IgD-negative memory B cell (primary cell): Measurements from ENCODE around the gene TMPRSS2. TPM values are rescaled to one million over a fixed set of nuclear protein-coding genes. Genes with fewer than 3 reads are reported as not detected.

Experiments
- H3K27ac Mint-ChIP-seq, 3 donors: one replicate each; pipeline ENCODE4 v1.8.0; 2020 to 2022; ENCODE audit warnings: mild to moderate bottlenecking in 3 of 3, mixed read lengths in 3 of 3, moderate library complexity in 1 of 3
- H3K27me3 Mint-ChIP-seq: one replicate; pipeline ENCODE4 v1.8.0; 2021; ENCODE audit warnings: mixed read lengths
- H3K36me3 Mint-ChIP-seq: one replicate; pipeline ENCODE4 v1.8.0; 2020; ENCODE audit warnings: mild to moderate bottlenecking, mixed read lengths
- H3K4me1 Mint-ChIP-seq, 3 donors: one replicate each; pipeline ENCODE4 v1.8.0; 2020 to 2022; ENCODE audit warnings: mixed read lengths in 3 of 3, mild to moderate bottlenecking in 1 of 3
- H3K4me3 Mint-ChIP-seq, 4 donors: one replicate each; pipeline ENCODE4 v1.8.0; 2020 to 2022; ENCODE audit warnings: mild to moderate bottlenecking in 4 of 4, mixed read lengths in 4 of 4, moderate library complexity in 3 of 4
- H3K9me3 Mint-ChIP-seq, 3 donors: one replicate each; pipeline ENCODE4 v1.8.0; 2020 to 2021; ENCODE audit warnings: mixed read lengths in 3 of 3, mild to moderate bottlenecking in 1 of 3
- polyA plus RNA-seq: library from polyadenylated mRNA; unstranded; fragments of 300-500 nt; fragmentation: Illumina TruSeq; gene quantifications from one replicate; pipeline ENCODE4 v1.2.3, GENCODE V29; 2021

The TMPRSS2 gene
- polyA plus RNA-seq, 1 donor from 2014 or later, result not detected

DNA sequence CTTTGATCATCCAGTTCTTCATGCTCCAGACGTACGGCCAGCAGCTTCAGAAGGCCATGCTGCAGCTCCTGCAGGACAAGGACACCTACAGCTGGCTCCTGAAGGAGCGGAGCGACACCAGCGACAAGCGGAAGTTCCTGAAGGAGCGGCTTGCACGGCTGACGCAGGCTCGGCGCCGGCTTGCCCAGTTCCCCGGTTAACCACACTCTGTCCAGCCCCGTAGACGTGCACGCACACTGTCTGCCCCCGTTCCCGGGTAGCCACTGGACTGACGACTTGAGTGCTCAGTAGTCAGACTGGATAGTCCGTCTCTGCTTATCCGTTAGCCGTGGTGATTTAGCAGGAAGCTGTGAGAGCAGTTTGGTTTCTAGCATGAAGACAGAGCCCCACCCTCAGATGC is 49.4 kb downstream of the TMPRSS2 start:
- H3K4me3 Mint-ChIP-seq, result no peak overlapping the region
- no peaks in the 10 kb centered on the region for H3K27me3 Mint-ChIP-seq
- H3K27ac Mint-ChIP-seq, result peak overlapping the region in 1 of 3 donors; percentile 33
- peaks cover 12 to 19% (median 19%) of the 10 kb centered on the region in 3 donors for H3K4me1 Mint-ChIP-seq
- peaks cover 0 to under 1% (median 0%) of the 10 kb centered on the region in 3 donors for H3K9me3 Mint-ChIP-seq
- peaks cover 4% of the 10 kb centered on the region for H3K36me3 Mint-ChIP-seq

DNA sequence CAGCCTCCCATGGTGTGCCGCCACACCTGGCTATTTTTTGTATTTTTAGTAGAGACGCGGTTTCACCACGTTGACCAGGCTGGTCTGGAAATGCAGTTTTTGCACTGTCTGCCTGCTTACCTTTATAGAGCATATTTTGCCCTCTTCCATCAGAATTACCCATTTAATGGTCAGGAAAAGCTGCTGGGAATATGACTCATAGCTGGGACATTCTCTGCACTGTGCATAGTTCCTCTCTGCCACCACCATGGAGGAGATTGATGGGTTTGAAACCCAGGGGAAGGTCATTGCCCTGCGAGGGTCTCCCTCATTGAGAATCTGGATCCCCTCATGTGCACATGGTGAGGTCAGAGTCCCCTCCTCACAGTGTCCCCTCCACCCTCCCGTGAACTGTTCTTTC is 49.8 kb downstream of the TMPRSS2 start:
- Mint-ChIP-seq H3K36me3 (peaks cover 8% of the 10 kb centered on the region), H3K4me1 (peaks cover 12 to 21% (median 19%) of the 10 kb centered on the region in 3 donors), H3K9me3 (no peaks in the 10 kb centered on the region), H3K4me3 (no peak overlapping the region), H3K27me3 (no peaks in the 10 kb centered on the region), H3K27ac (peak overlapping the region in 1 of 3 donors; percentile 33)

DNA sequence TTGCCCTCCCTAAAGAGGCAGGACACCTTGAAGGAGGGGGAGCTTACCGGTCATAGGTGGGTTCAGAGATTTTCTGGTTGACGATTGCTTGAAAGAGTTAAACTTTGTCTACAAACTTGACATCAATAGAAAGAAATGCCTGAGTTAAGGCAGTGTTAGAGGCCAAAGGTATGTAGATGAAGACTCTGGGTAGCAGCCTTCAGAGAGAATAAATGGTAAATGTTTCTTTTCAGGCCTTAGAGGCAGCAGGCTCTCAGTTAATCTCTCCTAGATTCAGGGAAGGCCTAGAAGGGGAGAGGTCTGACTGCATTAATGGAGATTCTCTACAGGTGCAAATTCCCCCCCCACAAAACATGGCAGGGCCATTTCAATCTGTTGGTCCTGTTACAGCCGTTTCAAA is 54.2 kb downstream of the TMPRSS2 start:
- H3K4me3 Mint-ChIP-seq, result no peak overlapping the region
- H3K27me3 Mint-ChIP-seq, result no peaks in the 10 kb centered on the region
- H3K27ac Mint-ChIP-seq, result no peak overlapping the region
- no peaks in the 10 kb centered on the region for H3K9me3 Mint-ChIP-seq
- H3K36me3 Mint-ChIP-seq, result peaks cover 6% of the 10 kb centered on the region
- H3K4me1 Mint-ChIP-seq, result peaks cover 0 to 3% (median 0%) of the 10 kb centered on the region in 3 donors

GRCh38 chr21:41453198-41453597 is 54.8 kb downstream of the TMPRSS2 start:
- Mint-ChIP-seq H3K4me1 (peaks cover 0 to 3% (median 0%) of the 10 kb centered on the region in 3 donors), H3K36me3 (peaks cover 6% of the 10 kb centered on the region), H3K9me3 (no peaks in the 10 kb centered on the region), H3K4me3 (no peak overlapping the region), H3K27ac (no peak overlapping the region), H3K27me3 (no peaks in the 10 kb centered on the region)

DNA sequence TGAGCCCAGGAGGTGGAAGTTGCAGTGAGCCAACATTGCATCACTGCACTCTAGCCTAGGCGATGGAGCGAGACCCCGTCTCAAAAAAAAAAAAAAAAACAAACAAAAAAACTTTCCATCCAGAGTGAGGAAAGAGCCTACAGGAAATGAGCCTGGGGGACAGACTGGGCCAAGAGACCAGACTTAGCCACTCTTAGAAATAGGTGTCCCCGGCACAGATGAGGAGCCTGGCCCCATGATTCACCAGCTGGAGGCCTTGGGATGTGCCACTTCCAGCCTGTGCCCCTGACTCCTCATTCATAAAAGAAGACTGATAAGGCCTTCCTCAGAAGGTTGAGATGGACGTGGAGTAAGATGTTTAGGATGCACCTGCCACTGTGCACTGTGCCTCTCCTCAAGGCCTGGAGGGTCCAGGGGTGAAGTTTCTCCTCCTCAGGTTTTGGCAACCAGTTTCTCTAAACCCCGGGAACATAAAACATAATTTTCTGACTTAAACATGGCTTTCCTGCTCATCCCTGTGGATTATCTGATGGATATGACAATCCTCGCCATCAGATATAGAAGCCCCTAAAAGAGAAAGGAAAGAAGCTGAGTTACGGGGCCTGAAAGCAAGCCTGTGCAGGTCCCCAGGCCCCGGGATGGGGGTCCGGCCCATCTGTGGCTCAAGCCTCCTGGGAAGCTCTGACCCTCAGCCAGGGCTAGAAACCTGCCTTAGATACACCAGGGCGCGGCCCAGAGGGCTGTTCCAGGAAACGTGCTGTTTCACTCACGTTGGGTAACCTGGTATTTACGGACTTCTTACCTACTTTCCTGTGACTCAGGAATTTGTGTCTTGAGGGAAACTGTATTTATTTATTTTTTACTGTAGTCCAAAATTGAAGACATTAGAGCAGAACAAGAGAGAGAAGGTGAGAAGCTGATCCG is 55.9 kb downstream of the TMPRSS2 start:
- H3K27ac Mint-ChIP-seq, result peak overlapping the region in 1 of 3 donors; percentile 31
- no peaks in the 10 kb centered on the region for H3K9me3 Mint-ChIP-seq
- no peak overlapping the region for H3K4me3 Mint-ChIP-seq
- H3K4me1 Mint-ChIP-seq, result peaks cover 0 to 3% (median 0%) of the 10 kb centered on the region in 3 donors
- no peaks in the 10 kb centered on the region for H3K27me3 Mint-ChIP-seq
- H3K36me3 Mint-ChIP-seq, result peaks cover 6% of the 10 kb centered on the region

DNA sequence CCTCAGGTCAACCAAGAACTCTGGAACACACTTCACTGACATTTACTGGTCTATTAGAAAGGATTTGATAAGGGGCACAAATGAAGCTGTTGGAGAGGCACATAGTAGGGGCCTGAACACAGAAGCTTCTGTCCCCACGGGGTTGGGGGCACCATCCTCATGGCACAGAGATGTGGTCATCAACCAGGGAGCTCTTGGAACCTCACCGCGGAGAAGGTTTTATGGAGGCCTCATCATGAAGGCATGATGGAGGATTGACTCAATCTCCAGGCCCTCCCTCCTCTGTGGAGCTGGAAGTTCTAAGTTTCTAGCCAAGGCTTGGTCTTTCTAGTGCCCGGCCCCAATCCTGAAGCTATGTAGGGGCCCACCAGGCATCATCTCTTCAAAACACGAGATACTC is 58.3 kb downstream of the TMPRSS2 start:
- no peak overlapping the region for H3K27ac Mint-ChIP-seq
- no peak overlapping the region for H3K4me3 Mint-ChIP-seq
- H3K4me1 Mint-ChIP-seq, result peaks cover 0 to 3% (median 0%) of the 10 kb centered on the region in 3 donors
- H3K27me3 Mint-ChIP-seq, result no peaks in the 10 kb centered on the region
- H3K36me3 Mint-ChIP-seq, result peaks cover 9% of the 10 kb centered on the region
- H3K9me3 Mint-ChIP-seq, result no peaks in the 10 kb centered on the region

- Mint-ChIP-seq H3K27ac (peak overlapping the region in 1 of 3 donors; percentile 65), H3K36me3 (peaks cover 3% of the 10 kb centered on the region), H3K4me3 (no peak overlapping the region), H3K27me3 (no peaks in the 10 kb centered on the region), H3K9me3 (no peaks in the 10 kb centered on the region), H3K4me1 (no peaks in the 10 kb centered on the region)
Observed at GRCh38 chr21:41447356-41447755, 60.6 kb downstream of the TMPRSS2 start.

GRCh38 chr21:41446586-41446985 is 61.4 kb downstream of the TMPRSS2 start:
- peaks cover 6% of the 10 kb centered on the region for H3K36me3 Mint-ChIP-seq
- H3K4me3 Mint-ChIP-seq, result no peak overlapping the region
- H3K9me3 Mint-ChIP-seq, result no peaks in the 10 kb centered on the region
- H3K27ac Mint-ChIP-seq, result no peak overlapping the region
- H3K4me1 Mint-ChIP-seq, result no peaks in the 10 kb centered on the region
- H3K27me3 Mint-ChIP-seq, result no peaks in the 10 kb centered on the region

- Mint-ChIP-seq H3K4me3 (no peak overlapping the region), H3K9me3 (no peaks in the 10 kb centered on the region), H3K27ac (peak overlapping the region in 2 of 3 donors; percentile 39 to 59), H3K36me3 (peaks cover 6% of the 10 kb centered on the region), H3K4me1 (no peaks in the 10 kb centered on the region), H3K27me3 (no peaks in the 10 kb centered on the region)
Observed at GRCh38 chr21:41445465-41445862, 62.5 kb downstream of the TMPRSS2 start.

DNA sequence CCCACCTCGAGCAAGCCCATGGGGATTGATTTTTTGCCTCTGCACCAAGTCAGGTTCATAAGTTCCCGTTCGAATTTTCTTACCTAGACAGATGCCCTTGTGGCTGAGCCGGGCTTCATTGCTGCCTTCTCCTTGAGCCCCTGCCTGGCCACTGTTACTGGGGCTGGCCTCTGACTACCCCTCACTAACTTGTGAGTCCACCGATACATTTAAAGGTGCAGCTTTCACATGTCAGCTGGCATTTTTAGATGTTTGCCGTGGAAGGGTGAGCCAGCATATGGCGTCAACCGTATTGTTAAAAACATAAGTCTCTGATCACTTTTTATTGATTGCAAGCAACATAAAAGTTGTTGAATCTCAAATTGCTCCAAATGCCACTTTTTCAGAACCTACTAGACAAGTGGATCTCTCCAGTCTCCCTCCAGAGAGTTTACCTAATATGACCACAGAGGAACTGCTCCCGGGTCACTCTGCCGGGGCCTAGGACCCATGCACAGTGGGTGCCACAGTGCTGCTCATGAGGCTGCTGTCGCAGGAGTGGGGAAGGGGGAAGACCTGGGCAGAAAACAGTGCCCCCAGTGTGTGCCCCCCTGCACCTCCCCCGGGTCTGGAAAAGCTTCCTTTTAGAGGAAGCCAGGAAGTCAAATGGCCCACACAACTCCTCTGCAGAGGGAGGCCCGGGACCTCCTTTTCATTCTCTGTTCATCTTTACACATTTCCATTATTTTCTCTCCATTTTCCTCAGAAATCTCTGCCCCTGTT is 63.1 kb downstream of the TMPRSS2 start:
- H3K4me1 Mint-ChIP-seq, result no peaks in the 10 kb centered on the region
- H3K36me3 Mint-ChIP-seq, result peaks cover 6% of the 10 kb centered on the region
- no peaks in the 10 kb centered on the region for H3K27me3 Mint-ChIP-seq
- H3K4me3 Mint-ChIP-seq, result no peak overlapping the region
- H3K9me3 Mint-ChIP-seq, result no peaks in the 10 kb centered on the region
- peak overlapping the region; percentile 35 to 59 (median 39) for H3K27ac Mint-ChIP-seq

GRCh38 chr21:41443562-41443961 is 64.4 kb downstream of the TMPRSS2 start:
- Mint-ChIP-seq H3K4me1 (no peaks in the 10 kb centered on the region), H3K36me3 (peaks cover 6% of the 10 kb centered on the region), H3K9me3 (no peaks in the 10 kb centered on the region), H3K27ac (no peak overlapping the region), H3K4me3 (no peak overlapping the region), H3K27me3 (no peaks in the 10 kb centered on the region)

GRCh38 chr21:41442481-41443186 is 65.3 kb downstream of the TMPRSS2 start:
- no peaks in the 10 kb centered on the region for H3K9me3 Mint-ChIP-seq
- peaks cover 0 to 1% (median 0%) of the 10 kb centered on the region in 3 donors for H3K4me1 Mint-ChIP-seq
- H3K27ac Mint-ChIP-seq, result peak overlapping the region in 1 of 3 donors; percentile 39
- H3K4me3 Mint-ChIP-seq, result no peak overlapping the region
- no peaks in the 10 kb centered on the region for H3K27me3 Mint-ChIP-seq
- peaks cover 6% of the 10 kb centered on the region for H3K36me3 Mint-ChIP-seq

DNA sequence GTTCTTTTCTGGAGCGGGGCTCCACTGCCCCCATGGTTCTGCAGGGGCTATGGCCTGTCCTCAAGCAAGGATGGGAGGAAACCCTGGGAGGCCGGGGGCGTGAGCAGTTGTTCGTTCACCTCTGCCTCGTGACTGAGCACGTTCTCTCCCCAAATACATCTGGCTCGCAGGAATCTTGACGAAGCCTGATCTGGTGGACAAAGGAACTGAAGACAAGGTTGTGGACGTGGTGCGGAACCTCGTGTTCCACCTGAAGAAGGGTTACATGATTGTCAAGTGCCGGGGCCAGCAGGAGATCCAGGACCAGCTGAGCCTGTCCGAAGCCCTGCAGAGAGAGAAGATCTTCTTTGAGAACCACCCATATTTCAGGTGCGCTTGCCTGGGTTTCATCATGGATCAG is 66.4 kb downstream of the TMPRSS2 start:
- Mint-ChIP-seq H3K4me3 (no peak overlapping the region), H3K9me3 (no peaks in the 10 kb centered on the region), H3K36me3 (peaks cover 4% of the 10 kb centered on the region), H3K27me3 (no peaks in the 10 kb centered on the region), H3K27ac (no peak overlapping the region), H3K4me1 (peaks cover 0 to 1% (median 0%) of the 10 kb centered on the region in 3 donors)

- H3K4me1 Mint-ChIP-seq, result peaks cover 0 to 4% (median 4%) of the 10 kb centered on the region in 3 donors
- H3K9me3 Mint-ChIP-seq, result peaks cover 0 to 11% (median 3%) of the 10 kb centered on the region in 3 donors
- H3K27ac Mint-ChIP-seq, result no peak overlapping the region
- H3K4me3 Mint-ChIP-seq, result no peak overlapping the region
- peaks cover 20% of the 10 kb centered on the region for H3K36me3 Mint-ChIP-seq
- no peaks in the 10 kb centered on the region for H3K27me3 Mint-ChIP-seq
Observed at GRCh38 chr21:41439248-41439647, 68.7 kb downstream of the TMPRSS2 start.
